ENCODE results near the gene OBSL1.

GRCh38 chr2:219536425-219536824, 34.9 kb downstream of the OBSL1 start:
- no peak for TF ChIP-seq POLR2A (IDR thresholded peaks at IDR 0.05; ENCODE audit: low read depth, low read length)
- TF ChIP-seq POLR2AphosphoS5 (IDR thresholded peaks at IDR 0.05; ENCODE audit: low read depth, low read length) = no peak
